Coronary artery (tissue), 2 donors: ENCODE results near the gene CFAP161.

Source experiments
- DNase-seq: peaks from one replicate; pipeline ENCODE4 v3.0.0-alpha.2; 2017; ENCODE audit warnings: low spot score
- H3K27ac ChIP-seq, 2 donors: fragments of 200-600 bp; sonication (generic); one replicate each; pipeline ENCODE4 v1.5.1; 2016 to 2019
- H3K4me3 ChIP-seq: fragments of 200-600 bp; sonication (generic); 2 replicates; pipeline ENCODE4 v1.5.1; 2016; ENCODE audit warnings: mild to moderate bottlenecking, moderate library complexity
- TF ChIP-seq, protein P1 (sequence below): fragments of 200-600 bp; sonication (generic); IDR thresholded peaks from one replicate; pipeline ENCODE4 v1.5.1; 2019; ENCODE audit warnings: antibody characterized with exemption

Gene CFAP161

DNA sequence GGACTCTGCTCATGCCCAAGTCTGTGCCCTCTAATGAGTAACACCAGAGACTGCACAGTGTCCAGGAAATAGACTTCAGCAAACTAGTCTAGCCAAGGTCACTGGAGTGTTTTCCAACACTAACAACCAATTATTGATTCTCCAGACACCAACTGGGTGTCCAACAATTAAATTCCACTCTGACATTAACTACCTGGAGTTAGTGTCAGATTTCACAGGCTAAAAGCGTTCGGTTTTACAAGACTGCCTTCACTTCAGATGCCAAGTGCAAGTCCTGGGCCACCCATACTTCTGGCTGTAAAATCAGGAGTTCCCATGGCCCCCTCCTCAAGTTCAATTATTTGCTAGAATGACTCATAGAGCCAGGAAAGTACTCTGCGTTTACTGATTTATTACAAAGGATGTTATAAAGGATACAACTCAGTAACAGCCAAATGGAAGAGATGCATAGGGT, 20.8 kb upstream of the CFAP161 start:
- DNase-seq: no peak
- TF ChIP-seq, protein P1, sequence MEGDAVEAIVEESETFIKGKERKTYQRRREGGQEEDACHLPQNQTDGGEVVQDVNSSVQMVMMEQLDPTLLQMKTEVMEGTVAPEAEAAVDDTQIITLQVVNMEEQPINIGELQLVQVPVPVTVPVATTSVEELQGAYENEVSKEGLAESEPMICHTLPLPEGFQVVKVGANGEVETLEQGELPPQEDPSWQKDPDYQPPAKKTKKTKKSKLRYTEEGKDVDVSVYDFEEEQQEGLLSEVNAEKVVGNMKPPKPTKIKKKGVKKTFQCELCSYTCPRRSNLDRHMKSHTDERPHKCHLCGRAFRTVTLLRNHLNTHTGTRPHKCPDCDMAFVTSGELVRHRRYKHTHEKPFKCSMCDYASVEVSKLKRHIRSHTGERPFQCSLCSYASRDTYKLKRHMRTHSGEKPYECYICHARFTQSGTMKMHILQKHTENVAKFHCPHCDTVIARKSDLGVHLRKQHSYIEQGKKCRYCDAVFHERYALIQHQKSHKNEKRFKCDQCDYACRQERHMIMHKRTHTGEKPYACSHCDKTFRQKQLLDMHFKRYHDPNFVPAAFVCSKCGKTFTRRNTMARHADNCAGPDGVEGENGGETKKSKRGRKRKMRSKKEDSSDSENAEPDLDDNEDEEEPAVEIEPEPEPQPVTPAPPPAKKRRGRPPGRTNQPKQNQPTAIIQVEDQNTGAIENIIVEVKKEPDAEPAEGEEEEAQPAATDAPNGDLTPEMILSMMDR: no peak
- H3K4me3 ChIP-seq: no peak overlapping the region
- H3K27ac ChIP-seq: no peak overlapping the region

DNA sequence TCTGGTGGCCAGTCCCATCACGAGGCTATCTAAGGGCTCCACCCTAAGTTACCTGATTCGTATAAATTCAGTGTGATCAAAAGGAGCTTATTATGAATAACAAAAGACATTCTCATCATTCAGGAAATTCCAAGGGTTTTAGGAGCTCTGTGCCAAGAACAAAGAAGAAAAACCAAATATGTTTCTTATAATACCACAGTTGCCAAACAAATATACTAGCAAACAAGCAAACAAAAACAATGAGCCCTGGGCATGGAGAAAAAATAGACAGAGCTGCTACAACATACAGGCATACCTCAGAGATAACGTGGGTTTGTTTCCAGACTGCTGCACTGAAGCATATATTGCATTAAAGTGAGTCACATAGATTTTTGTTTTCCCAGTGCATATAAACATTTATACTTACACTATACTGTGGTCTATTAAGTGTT, 20.2 kb upstream of the CFAP161 start:
- TF ChIP-seq, protein P1: no peak
- DNase-seq: no peak

DNA sequence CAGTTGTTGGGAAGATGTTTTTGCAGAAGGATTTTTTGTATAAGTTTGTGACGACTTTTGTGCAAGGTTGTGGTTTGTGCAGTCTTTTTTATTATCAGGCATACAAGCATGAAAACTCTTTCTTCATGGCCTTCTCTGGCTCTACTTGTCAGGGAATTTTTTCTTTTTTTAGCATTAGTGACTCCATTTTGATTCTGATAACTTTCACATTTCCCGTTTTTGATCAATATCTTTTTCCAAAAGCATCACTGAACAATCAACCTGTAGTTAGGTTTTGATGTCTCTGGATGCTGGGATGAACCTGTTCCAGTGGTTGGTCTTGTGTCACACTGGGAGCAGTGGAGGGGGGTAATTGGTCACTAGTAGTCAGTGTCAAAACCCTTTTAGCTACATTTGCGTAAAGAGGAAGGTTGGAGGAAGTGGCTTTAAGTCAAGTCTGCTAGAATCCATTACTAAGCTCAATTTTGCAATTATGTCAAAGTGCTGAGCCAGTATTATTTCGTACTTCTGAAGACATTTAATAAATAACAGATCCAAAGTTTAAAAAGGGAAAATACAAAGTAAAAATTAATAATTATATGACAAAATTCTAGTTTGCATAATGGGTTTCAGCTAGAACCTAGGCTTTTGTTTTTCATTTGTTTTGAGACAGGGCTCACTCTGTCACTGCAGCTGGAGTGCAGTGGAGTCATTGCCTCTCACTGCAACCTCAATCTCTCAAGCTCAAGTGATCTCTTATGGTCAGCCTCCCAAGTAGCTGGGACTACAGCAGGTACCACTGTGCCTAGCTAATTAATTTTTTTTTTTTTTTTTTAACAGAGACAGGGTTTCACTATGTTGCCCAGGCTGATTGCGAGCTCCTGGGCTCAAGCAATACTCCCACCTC, 18.8 kb upstream of the CFAP161 start:
- TF ChIP-seq, protein P1: no peak
- DNase-seq: no peak
- Histone ChIP-seq H3K27ac (no peak overlapping the region), H3K4me3 (no peak overlapping the region)

More for the DNA sequence above, 20.2 kb upstream of the CFAP161 start:
- no peak overlapping the region for H3K27ac ChIP-seq
- H3K4me3 ChIP-seq: no peak overlapping the region

DNA sequence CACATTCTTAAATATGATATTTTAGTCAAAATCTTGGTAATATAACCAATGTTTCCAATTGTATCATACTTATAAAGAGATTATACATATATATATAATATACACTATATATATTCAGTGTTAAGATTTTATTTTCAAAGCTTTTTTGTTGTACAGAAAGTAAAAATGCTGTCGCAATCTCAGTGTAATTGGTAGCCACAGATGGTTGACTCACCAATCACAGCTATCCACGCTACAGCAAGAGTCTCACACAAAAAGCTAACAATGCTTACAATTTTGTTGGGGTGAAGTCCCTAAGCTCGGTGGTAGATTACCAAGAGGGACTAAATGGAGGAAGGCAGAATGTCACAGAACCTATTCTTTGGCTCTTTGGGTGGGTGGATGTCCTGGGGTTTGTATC, 16.9 kb upstream of the CFAP161 start:
- DNase-seq: no peak
- H3K27ac ChIP-seq: no peak overlapping the region
- no peak overlapping the region for H3K4me3 ChIP-seq
- TF ChIP-seq, protein P1: no peak

DNA sequence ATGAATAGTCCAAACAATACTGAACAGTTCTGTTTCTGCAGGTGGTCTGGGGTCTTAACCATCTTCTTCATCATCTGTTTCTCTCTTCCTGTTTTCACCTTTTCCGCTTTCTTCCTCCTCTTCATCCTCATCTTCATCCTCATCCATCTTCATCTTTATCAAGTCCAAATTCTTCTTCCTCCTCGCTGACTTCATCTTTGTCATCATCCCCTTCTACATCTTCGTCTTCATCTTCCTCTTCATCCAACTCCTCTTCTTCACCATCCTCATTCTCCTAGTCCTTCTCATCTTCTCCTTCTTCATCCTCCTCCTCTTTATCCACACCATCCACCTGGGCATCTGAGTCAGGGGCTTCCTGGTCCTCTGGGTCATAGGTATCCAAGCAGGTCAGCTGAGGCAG, 16.5 kb upstream of the CFAP161 start:
- TF ChIP-seq, protein P1: no peak
- Histone ChIP-seq H3K4me3 (no peak overlapping the region), H3K27ac (no peak overlapping the region)
- DNase-seq: no peak

DNA sequence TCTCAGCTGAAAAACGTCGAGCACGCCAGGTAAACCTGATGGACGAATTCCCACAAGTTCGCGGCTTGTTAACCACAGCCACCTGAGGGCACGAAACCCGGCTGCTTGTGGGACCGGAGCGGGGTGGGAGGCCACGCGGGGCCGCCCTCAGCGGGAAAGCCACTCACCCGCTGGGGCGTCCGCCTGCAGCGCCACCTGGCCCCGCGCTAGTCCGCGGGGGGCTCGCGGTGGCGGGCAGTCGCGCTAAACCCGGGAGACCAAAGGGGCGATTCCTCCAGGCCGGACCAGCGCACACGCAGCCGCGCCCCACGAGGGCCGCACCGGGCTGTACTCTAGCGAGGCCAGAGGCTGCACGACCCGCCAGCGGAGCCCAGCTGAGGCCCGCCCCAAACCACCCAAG, 15.7 kb upstream of the CFAP161 start:
- H3K4me3 ChIP-seq: no peak overlapping the region
- TF ChIP-seq, protein P1: no peak
- no peak overlapping the region for H3K27ac ChIP-seq
- DNase-seq: no peak

DNA sequence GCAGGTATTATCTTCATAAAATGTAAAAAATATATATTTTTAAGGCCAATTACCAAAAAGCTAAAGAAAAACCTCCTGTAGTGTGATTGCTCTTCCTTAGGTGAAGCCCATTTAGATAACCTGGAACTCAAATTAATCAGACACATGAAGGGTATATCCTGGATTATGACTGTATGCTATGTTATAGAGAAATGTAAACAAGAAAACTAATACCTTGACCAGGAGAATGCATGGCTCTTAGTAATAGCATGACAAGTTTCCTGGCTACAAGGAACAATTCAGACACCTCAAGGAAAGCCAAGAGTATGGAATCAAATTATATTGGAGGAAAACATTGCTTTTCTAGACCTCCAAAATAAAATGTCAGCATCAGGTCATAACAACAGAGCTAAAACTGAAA, 14.0 kb upstream of the CFAP161 start:
- TF ChIP-seq, protein P1: no peak
- Histone ChIP-seq H3K4me3 (no peak overlapping the region), H3K27ac (no peak overlapping the region)
- no peak for DNase-seq
